Putamen (tissue), 1 donor: ENCODE data around the gene MCC.
"Not testable (repeated sequence)": the region's sequence is repeated elsewhere in the genome, so short reads cannot be mapped to it uniquely, and the experiment has no call there.

Experiments used
- DNase-seq: peaks from one replicate; pipeline ENCODE4 v3.0.0-alpha.2; 2016; ENCODE audit warnings: low spot score

Gene MCC

GRCh38 chr5:113425909-113426308 lies 62.3 kb downstream of the MCC start:
- no peak for DNase-seq

GRCh38 chr5:113421693-113422092 lies 66.6 kb downstream of the MCC start:
- no peak for DNase-seq

- DNase-seq = no peak
Observed at GRCh38 chr5:113405530-113405929, 82.7 kb downstream of the MCC start.

- no peak for DNase-seq
Observed at GRCh38 chr5:113404269-113404668, 84.0 kb downstream of the MCC start.

- DNase-seq = not testable (repeated sequence)
Observed at GRCh38 chr5:113397986-113398385, 90.3 kb downstream of the MCC start.

- no peak for DNase-seq
Observed at GRCh38 chr5:113397046-113397445, 91.2 kb downstream of the MCC start.

- no peak for DNase-seq
Observed at GRCh38 chr5:113394658-113395057, 93.6 kb downstream of the MCC start.

- DNase-seq = no peak
Observed at GRCh38 chr5:113390224-113390623, 98.0 kb downstream of the MCC start.

GRCh38 chr5:113389116-113389515 lies 99.1 kb downstream of the MCC start:
- no peak for DNase-seq

GRCh38 chr5:113387844-113388243 lies 100.4 kb downstream of the MCC start:
- DNase-seq = no peak

GRCh38 chr5:113384782-113385285 lies 103.4 kb downstream of the MCC start:
- DNase-seq = no peak

GRCh38 chr5:113382731-113383130 lies 105.5 kb downstream of the MCC start:
- no peak for DNase-seq

GRCh38 chr5:113381791-113382190 lies 106.5 kb downstream of the MCC start:
- no peak for DNase-seq

- no peak for DNase-seq
Observed at GRCh38 chr5:113380807-113381326, 107.4 kb downstream of the MCC start.

- no peak for DNase-seq
Observed at GRCh38 chr5:113379936-113380806, 108.1 kb downstream of the MCC start.

GRCh38 chr5:113378959-113379541 lies 109.2 kb downstream of the MCC start:
- peak; percentile 52 for DNase-seq

GRCh38 chr5:113378514-113378913 lies 109.7 kb downstream of the MCC start:
- no peak for DNase-seq

GRCh38 chr5:113378081-113378480 lies 110.2 kb downstream of the MCC start:
- no peak for DNase-seq

- DNase-seq = no peak
Observed at GRCh38 chr5:113376640-113377039, 111.6 kb downstream of the MCC start.

GRCh38 chr5:113375480-113376060 lies 112.7 kb downstream of the MCC start:
- DNase-seq = no peak

GRCh38 chr5:113373426-113373825 lies 114.8 kb downstream of the MCC start:
- no peak for DNase-seq

GRCh38 chr5:113371721-113372196 lies 116.5 kb downstream of the MCC start:
- DNase-seq = peak; percentile 22

- DNase-seq = no peak
Observed at GRCh38 chr5:113367586-113367985, 120.7 kb downstream of the MCC start.
